Erythroblast (primary cell): ENCODE results near the gene BSG.
"Not testable (repeated sequence)": the region's sequence is repeated elsewhere in the genome, so short reads cannot be mapped to it uniquely, and the experiment has no call there.

Experiments used
- DNase-seq, 2 experiments: peaks; one replicate each; lab custom pipeline; 2025; lab: John Stamatoyannopoulos, UW
- GATA1 ChIP-seq: IDR thresholded peaks from 2 replicates; pipeline ENCODE4 v1.6.1; 2011; ENCODE audit warnings: low read depth, mild to moderate bottlenecking, control low read depth, low read length, moderate library complexity
- POLR2A ChIP-seq: IDR thresholded peaks from 2 replicates; pipeline ENCODE4 v1.6.1; 2011; ENCODE audit warnings: mild to moderate bottlenecking, low read length

The BSG gene

GRCh38 chr19:582497-583197, 10.3 kb downstream of the BSG start:
- DNase-seq, result no peak
- no peak for TF ChIP-seq POLR2A
- no peak for TF ChIP-seq GATA1

- no peak for TF ChIP-seq POLR2A
- no peak for TF ChIP-seq GATA1
Observed at GRCh38 chr19:583198-583967, 11.0 kb downstream of the BSG start.

GRCh38 chr19:583968-584239, 11.5 kb downstream of the BSG start:
- TF ChIP-seq POLR2A, result no peak
- no peak for TF ChIP-seq GATA1

More at GRCh38 chr19:583198-583967, 11.0 kb downstream of the BSG start:
- no peak for DNase-seq

GRCh38 chr19:584240-585001, 12.0 kb downstream of the BSG start:
- DNase-seq, result peak; percentile 72 to 79
- TF ChIP-seq POLR2A, result peak; percentile 68
- no peak for TF ChIP-seq GATA1

More at GRCh38 chr19:583968-584239, 11.5 kb downstream of the BSG start:
- DNase-seq, result no peak

GRCh38 chr19:585146-585545, 12.8 kb downstream of the BSG start:
- not testable (repeated sequence) for DNase-seq

GRCh38 chr19:585551-586110, 13.2 kb downstream of the BSG start:
- TF ChIP-seq GATA1 (no peak), POLR2A (no peak)
- DNase-seq, result no peak

- TF ChIP-seq GATA1, result no peak
- TF ChIP-seq POLR2A, result no peak
- DNase-seq, result peak; percentile 86 to 89
Observed at GRCh38 chr19:588093-588740, 15.8 kb downstream of the BSG start.

GRCh38 chr19:588741-589692, 16.6 kb downstream of the BSG start:
- peak in 1 of 2 experiments; percentile 63 for DNase-seq
- no peak for TF ChIP-seq POLR2A
- no peak for TF ChIP-seq GATA1

- peak in 1 of 2 experiments; percentile 46 for DNase-seq
- TF ChIP-seq GATA1, result no peak
- TF ChIP-seq POLR2A, result no peak
Observed at GRCh38 chr19:589693-590395, 17.4 kb downstream of the BSG start, which contains the start of gene HCN2. Gene HCN2, plus strand, starts transcription at chr19:589881. Its CDS starts 65 bp downstream, at chr19:589946.

GRCh38 chr19:590396-590745, 18.0 kb downstream of the BSG start:
- TF ChIP-seq POLR2A (no peak), GATA1 (no peak)
- peak; percentile 54 to 55 for DNase-seq

- TF ChIP-seq POLR2A (no peak), GATA1 (no peak)
Observed at GRCh38 chr19:590750-591098, 18.3 kb downstream of the BSG start.

More at GRCh38 chr19:590750-591098, 18.3 kb downstream of the BSG start:
- no peak for DNase-seq
